Measurements from ENCODE around the gene KCNS1. TPM values are rescaled to one million over a fixed set of nuclear protein-coding genes. Genes with fewer than 3 reads are reported as not detected.
"Not testable (repeated sequence)": the region's sequence is repeated elsewhere in the genome, so short reads cannot be mapped to it uniquely, and the experiment has no call there.

Gene KCNS1
- polyA plus RNA-seq, 3 donors: 0.42 to 0.65 (median 0.62) TPM

DNA sequence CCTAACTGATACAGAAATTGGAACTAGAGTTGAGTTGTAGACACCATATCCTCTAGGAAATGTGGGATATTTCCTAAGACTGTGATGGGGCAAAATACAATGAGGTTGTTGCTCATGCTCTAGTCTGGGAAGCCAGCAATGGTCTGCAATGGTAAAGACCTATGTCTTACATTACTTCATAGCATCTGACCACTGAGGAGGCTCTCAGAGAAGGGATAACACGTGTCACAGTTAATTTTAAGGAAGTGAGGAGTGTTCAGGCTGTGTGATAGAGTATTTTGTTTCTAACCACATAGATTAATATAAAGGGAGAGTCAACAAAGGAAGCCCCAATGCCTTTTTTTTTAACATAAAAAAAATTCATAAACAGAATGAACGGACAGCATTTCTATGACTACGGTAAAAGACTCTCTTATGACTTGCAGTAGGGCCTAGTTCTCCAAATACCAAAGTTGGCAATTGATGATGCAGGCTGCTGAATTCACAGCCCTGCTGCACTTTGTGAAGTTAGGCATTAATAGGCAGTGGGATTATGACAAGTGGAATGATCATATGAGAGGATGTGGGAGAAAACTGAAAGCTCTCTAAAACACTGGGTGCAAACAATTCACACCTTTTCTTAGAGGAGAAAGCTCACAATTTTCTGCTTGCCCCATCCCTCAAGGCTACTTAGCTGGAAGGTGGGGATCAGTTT, 13.7 kb downstream of the KCNS1 start:
- DNase-seq (ENCODE audit: extremely low read depth in 1 of 11, low read depth in 9 of 11, low spot score in 4 of 11): no peak

DNA sequence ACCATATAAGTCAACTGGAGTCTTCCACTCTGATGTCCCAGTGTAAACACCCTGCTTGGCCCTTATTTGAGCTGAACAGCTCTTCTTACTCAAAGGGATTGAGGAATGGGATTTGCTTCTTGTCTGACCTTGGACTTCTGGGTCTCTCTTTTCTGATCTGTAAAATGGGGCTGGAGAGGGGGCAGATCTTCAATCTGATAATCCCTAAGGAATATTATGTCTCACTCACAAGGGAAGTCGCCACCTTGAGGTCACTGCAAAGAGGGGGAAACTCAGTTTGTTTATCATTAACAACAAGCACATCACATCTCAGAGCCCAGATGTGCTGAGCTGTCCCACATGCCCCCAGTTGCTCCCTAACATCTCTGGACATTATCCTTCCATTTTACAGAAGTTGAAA, 15.1 kb downstream of the KCNS1 start:
- DNase-seq (ENCODE audit: extremely low read depth in 1 of 11, low read depth in 9 of 11, low spot score in 4 of 11): no peak

DNA sequence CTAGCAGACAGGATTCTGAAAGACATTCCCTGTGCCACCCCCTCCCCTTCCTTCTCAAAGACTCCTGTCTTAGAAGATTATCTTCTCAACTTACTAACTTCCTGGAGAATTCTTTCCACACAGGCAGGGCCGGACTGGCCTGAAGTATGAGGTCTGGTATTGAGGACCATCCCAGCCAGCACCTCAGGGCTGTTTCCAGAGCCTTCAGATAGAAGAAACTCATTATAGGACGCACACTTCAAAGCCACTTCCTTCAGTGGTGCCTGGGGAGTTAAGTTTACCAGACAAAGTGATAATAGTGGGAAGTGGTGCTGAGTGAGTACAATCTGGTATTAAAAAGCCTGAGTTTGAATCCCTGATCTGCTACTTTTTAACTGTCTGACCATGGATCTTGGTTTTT, 15.6 kb downstream of the KCNS1 start:
- no peak for DNase-seq (ENCODE audit: extremely low read depth in 1 of 11, low read depth in 9 of 11, low spot score in 4 of 11)

DNA sequence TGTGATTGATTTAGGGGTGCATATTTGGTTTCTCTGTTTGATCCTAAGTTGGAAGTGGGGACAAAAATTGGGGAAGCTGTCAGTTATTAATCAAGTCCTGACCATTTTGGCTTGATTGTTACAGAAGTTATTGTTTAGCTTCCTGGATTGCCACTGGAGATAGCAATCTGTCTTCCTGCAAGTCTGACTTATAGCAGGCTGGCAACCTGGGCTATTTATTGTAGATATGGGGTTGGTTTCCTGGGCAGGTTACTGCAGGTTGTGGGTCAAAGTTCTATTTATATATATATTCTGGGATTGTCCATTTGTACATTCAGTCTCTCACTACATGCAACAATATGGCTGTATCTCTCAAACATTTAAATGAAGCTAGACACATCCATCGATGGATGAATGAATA, 17.8 kb downstream of the KCNS1 start:
- DNase-seq (ENCODE audit: extremely low read depth in 1 of 11, low read depth in 9 of 11, low spot score in 4 of 11): no peak

DNA sequence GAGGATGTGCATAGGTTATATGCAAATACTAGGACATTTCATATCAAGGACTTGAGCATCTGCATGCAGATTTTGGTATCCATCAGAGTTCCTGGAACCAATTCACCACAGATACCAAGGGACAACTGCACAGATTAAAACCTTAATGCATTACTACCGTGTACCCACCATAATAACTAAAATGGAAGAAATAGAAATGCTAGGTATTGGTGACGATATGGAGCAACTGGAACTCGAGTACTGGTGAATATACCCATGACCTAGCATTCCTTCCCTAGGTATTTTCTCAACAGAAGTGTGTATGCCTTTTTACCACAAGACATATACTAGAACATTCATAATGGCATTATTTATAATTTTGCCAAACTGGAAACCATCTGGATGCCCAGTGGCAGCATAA, 18.5 kb downstream of the KCNS1 start:
- no peak for DNase-seq (ENCODE audit: extremely low read depth in 1 of 11, low read depth in 9 of 11, low spot score in 4 of 11)

DNA sequence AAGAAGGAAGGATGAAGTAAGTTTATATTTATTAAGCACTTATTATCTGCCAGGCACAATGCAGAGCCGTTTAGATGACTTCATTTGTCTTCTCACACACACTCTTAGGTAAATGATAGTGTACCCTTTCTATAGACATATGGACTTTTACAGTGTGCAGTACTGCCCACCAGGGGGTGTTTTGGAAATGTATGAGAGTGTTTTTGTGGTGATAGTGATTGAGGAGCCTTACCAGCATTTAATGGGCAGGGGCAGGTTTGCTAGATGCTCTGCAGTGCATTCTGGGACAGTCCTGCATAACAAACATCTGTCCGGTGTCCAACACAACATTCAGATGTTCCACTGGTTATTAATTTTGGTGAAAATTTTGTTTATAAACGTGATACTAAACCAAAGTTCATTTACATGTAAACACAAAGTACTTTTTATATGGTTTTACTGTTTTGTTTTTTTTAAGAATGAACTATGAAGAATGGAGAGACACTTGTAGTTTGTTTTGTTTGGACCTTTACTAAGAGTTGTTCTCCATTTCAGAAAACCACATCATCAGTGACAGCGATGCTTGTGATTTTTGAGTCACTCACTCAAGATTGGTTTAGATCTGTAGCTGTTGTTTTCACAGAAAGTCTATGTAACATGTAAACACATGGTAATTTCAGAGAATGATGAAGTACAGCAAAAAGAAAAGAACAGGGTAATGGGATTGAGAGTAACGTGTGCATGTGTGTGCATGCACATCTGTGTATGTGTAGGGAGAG, 19.9 kb downstream of the KCNS1 start:
- DNase-seq (ENCODE audit: extremely low read depth in 1 of 11, low read depth in 9 of 11, low spot score in 4 of 11): no peak

DNA sequence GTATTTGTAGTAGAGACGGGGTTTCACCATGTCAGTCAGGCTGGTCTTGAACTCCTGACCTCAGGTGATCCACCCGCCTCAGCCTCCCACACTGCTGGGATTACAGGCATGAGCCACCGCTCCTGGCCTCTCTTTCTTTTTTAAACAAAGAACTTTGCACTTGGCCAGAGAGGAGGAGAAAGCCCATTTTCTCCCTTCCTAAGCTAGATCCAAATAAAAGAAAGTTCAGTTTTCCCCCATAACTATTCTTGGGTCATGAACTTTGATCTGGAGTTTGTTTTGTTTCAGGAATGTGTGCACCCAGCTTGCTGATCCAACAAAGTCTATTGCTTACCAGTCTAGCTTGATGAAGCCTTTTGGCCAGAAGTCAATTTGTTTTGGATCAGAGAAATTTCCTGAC, 23.4 kb downstream of the KCNS1 start:
- no peak for DNase-seq (ENCODE audit: extremely low read depth in 1 of 11, low read depth in 9 of 11, low spot score in 4 of 11)

DNA sequence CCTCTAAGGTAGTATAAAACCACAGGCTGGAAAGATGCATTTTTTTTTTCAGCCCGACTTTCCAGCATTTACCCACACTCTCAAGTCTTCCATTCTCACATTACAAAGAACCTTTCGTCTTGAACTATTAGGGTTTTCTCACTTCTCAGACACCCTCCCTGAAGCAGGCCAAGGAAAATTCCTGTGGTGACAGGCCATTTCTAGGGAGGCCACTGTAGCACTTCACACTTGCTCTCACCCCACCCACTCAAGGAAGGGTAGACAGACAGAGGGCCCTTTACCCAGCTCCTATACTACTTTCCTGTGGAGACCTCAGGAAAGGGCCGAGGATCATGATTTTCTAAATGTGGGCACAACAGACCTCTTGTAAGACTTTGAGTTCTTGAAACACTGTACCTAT, 27.7 kb downstream of the KCNS1 start:
- no peak for DNase-seq (ENCODE audit: extremely low read depth in 1 of 11, low read depth in 9 of 11, low spot score in 4 of 11)

DNA sequence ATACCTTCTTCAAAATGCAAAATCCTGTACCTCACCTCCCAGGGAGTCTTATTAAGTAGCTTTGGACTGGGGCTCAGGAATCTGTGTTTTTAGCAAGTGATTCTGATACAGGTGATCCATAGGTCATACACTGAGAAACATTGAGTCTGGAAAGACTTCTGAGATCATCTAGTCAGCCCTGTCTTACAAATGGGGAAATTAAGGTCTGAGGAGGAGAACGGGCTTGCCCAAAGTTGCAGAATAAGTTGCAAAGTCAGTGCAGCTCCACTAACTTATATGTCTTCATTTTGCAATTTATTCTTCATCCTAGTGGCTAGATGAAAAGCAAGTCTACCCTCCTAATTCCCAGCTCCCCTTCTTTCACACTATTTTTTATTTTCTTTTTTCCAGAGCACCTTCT, 28.9 kb downstream of the KCNS1 start:
- no peak for DNase-seq (ENCODE audit: extremely low read depth in 1 of 11, low read depth in 9 of 11, low spot score in 4 of 11)

DNA sequence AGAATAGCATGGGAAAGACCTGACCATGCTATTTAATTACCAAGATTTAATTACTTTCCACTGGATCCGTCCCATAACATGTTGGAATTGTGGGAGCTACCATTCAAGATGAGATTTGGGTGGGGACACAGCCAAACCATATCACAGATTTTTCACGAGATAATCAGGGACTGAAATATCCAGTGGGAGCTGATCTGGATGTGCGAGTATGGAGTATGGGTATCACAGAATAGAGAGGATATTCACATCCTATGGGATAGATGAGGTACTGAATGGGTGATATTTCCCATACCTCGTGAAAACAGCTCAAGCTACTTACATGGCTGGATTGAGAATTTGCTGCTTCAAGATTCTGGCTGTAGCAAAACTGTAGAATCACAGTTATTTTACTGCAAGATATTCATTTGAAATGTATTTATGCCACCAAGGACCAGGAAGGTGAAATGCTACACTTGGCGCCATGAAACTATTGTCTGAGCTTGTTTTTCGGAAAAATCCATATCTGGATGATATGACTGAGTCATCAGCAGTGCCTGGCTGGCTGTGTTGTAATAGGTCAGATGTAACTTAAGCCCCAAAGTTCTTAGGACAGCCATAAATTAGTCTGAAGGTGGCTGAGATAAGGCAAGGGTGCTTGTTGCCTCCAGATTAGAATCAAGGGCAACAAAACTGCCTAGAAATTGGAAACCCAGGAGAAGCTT, 29.8 kb downstream of the KCNS1 start:
- no peak for DNase-seq (ENCODE audit: extremely low read depth in 1 of 11, low read depth in 9 of 11, low spot score in 4 of 11)

DNA sequence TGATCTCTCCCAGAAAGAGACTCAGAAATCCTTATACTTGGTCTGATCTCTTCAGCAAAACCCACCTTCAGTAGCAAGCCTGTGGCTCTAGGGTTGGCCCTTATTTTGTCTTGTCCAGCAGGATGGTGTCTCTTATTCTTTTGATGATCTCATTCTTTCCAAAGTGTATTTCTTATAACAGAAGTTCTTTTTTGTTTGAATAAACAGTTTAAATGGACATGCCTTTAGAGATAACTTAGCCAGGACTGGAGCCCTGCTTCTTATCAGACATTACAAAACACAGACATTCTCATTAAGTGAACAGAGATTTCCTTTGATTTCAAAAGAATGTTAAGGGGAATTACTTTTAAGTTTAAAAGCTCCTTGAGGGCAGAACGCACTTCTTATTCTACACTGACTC, 31.7 kb downstream of the KCNS1 start:
- no peak for DNase-seq (ENCODE audit: extremely low read depth in 1 of 11, low read depth in 9 of 11, low spot score in 4 of 11)

DNA sequence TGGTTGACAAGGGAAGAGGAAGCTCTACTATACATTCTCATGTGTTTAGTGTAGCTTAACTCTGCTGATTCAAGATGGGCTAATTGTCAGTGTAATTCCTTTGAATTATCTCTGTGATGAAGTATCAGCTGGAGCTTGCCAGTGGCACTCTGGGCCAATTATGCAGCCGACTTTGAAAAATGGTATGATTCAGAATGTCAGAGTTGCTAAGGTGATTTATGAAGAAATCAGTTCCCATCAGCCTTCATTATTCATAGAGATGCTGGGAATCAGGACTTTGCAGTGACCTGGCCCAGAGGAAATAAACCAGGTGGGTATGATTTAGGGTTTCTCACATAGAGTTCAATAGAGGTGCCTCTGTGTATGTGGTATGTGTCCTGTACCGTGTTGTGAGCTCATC, 33.4 kb downstream of the KCNS1 start:
- no peak for DNase-seq (ENCODE audit: extremely low read depth in 1 of 11, low read depth in 9 of 11, low spot score in 4 of 11)

DNA sequence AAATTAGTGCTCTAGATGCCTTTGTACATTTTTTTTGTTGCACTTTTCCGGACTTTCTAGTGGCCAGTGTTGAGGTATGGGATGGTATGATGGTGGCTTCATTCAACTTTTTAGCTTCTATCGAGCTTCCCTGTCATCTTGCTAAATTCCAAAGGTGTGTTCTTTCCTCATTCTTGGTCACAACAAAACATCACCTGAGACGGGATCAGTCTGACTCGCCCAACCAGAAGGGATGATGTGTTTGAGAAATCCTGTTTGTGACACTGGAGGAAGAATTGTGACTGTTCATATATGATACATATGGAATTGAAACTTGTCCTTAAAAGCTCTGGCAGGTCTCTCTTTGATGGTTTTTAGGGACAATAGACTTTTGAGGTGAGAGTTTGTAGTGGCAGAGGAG, 33.8 kb downstream of the KCNS1 start:
- no peak for DNase-seq (ENCODE audit: extremely low read depth in 1 of 11, low read depth in 9 of 11, low spot score in 4 of 11)

DNA sequence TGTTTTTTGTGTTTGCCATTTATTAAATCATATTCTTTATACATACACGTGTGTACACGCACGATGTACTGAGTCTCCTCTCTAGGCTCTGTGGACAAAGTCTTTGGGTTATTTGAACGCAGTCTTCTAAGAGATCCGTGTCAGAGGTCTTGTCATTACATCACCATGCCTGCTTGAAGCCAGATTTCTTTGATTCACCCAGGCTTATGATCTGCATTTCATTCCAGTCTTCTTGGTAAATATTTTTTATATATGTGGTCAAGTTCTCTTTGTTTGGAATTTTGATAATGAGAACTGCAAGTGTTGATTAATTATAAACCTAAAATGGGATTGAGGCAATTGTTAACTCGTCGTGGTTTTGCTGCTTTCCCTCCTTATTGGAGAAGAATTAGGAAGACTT, 34.6 kb downstream of the KCNS1 start:
- DNase-seq (ENCODE audit: extremely low read depth in 1 of 11, low read depth in 9 of 11, low spot score in 4 of 11): no peak

DNA sequence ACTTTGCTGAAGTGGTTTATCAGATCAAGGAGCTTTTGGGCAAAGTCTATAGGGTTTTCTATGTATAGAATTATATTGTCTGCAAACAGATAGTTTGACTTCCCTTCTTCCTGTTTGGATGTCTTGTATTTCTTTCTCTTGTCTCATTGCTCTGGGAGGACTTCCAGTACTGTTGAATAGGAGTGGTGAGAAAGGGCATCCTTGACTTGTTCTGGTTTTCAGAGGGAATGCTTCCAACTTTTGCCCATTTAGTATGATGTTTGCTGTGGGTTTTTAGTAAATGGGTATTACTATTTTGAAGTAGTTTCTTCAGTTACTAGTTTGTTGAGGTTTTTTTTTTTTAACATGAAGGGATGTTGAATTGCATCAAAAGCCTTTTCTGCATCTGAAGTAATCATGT, 36.1 kb downstream of the KCNS1 start:
- DNase-seq (ENCODE audit: extremely low read depth in 1 of 11, low read depth in 9 of 11, low spot score in 4 of 11): no peak

DNA sequence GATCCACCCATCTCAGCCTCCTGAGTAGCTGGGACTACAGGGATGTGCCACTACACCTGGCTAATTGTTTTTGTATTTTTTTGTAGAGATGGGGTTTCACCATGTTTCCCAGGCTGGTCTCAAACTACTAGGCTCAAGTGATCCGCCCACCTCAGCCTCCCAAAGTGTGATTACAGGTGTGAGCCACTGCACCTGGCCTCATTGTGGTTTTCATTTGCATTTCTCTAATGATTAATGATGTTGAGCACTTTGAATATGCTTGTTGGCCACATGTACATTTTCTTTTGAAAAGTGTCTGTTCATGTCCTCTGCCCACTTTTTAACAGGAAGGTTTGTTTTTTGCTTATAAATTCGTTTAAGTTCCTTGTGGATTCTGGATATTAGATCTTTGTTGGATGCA, 37.8 kb downstream of the KCNS1 start:
- not testable (repeated sequence) for DNase-seq (ENCODE audit: extremely low read depth in 1 of 11, low read depth in 9 of 11, low spot score in 4 of 11)

DNA sequence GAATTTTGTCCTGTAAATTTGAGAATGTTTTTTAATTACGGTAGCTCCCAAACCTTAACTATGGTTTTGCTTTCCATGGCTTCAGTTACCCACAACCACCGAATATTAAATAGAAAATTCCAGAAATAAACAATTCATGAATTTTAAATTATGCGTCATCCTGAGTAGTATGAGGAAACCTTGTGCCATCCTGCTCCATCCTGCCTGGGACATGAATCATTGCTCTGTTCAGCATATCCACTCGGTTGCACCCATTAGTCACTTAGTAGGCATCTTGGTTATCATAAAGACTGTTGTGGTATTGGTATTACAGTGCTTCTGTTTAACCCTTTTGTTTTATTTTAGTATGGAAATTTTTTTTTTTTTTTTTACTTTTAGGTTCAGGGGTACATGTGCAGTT, 39.7 kb downstream of the KCNS1 start:
- DNase-seq (ENCODE audit: extremely low read depth in 1 of 11, low read depth in 9 of 11, low spot score in 4 of 11): no peak

DNA sequence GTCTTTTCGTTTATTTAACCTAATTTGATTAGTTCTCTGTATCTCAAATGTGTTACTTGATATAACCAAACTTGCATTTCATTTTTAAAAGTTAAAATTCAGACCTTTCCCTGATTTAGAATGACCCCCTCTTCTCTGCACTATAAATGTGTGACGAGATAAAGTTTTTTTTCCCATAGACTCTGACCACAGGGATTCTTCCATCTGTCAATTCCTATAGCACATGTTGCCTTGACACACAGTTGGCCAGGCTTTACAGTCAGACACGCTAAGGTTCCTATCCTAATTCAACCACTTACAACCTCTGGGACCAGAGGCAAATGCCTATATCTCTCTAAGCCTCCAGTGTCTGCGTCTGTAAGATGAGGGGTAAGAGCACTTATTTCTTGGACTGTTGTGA, 40.6 kb downstream of the KCNS1 start:
- DNase-seq (ENCODE audit: extremely low read depth in 1 of 11, low read depth in 9 of 11, low spot score in 4 of 11): no peak

DNA sequence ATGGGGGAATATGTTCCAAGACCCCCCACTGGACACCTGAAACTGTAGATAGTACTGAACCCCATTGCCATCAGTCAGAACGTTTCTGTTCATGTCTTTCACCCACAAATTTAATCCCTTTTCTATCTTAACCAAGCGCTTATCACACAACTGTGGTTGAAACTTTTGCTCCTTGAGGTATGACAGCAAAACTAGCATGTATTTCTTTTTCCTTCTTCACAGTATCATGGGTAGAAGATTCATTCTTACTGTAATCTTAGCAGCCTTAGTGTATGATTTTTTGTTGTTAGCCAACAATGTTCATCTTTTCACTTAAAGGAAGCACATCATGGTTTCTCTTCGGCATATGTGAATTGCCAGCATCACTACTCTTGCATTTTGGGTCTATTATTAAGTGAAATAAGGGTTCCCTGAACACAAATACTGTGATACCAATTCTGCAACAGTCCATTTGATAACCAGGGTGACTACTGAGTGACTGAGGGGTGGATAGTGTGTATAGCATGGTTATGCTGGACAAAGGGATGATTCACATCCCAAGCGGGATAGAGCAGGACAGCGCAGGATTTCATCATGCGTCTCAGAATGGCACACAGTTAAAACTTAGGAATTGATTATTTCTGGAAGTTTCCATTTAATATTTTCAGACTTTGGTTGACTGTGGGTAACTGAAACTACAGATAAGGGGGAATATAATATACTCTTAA, 41.8 kb downstream of the KCNS1 start:
- no peak for DNase-seq (ENCODE audit: extremely low read depth in 1 of 11, low read depth in 9 of 11, low spot score in 4 of 11)

All from renal cortex interstitium (tissue), 11 donors.